Activated CD4-positive, alpha-beta T cell treated with anti-CD3 and anti-CD28 coated beads, Interleukin-2, amount 10 ng/mL, durations not matched to agents 7 days and 5 days (primary cell): ENCODE measurements around the gene DHRS9. TPM values are rescaled to one million over a fixed set of nuclear protein-coding genes. Genes with fewer than 3 reads are reported as not detected.

ENCODE experiments used
- CTCF ChIA-PET: fragments of 350-600 bp; sonication (Branson Sonifier 250); formaldehyde crosslinking; loops from one replicate; lab custom pipeline; 2021; ENCODE audit warnings: antibody characterized with exemption; lab: Charles Lee
- POLR2A ChIA-PET: fragments of 350-600 bp; sonication (Branson Sonifier 250); formaldehyde crosslinking; loops from one replicate; lab custom pipeline; 2021; ENCODE audit warnings: antibody characterized with exemption; lab: Charles Lee
- DNase-seq: peaks from one replicate; pipeline ENCODE4 v3.0.0-alpha.2; 2020
- H3K27ac Mint-ChIP-seq: one replicate; pipeline ENCODE4 v1.8.0; 2021; ENCODE audit warnings: mild to moderate bottlenecking, moderate library complexity, mixed read lengths
- H3K27me3 Mint-ChIP-seq: one replicate; pipeline ENCODE4 v1.8.0; 2021; ENCODE audit warnings: mixed read lengths
- H3K36me3 Mint-ChIP-seq: one replicate; pipeline ENCODE4 v1.8.0; 2021; ENCODE audit warnings: low read depth, mixed read lengths
- H3K4me1 Mint-ChIP-seq: one replicate; pipeline ENCODE4 v1.8.0; 2021; ENCODE audit warnings: mixed read lengths
- H3K4me3 Mint-ChIP-seq: one replicate; pipeline ENCODE4 v1.8.0; 2021; ENCODE audit warnings: mild to moderate bottlenecking, moderate library complexity, mixed read lengths
- H3K9me3 Mint-ChIP-seq: one replicate; pipeline ENCODE4 v1.8.0; 2021; ENCODE audit warnings: mixed read lengths
- total RNA-seq, 2 experiments: library from RNA; stranded (reverse); gene quantifications; one replicate each; pipeline ENCODE4 v1.2.3, GENCODE V29; 2021

The DHRS9 gene
- total RNA-seq, 2 experiments from 2014 or later: not detected

DNA sequence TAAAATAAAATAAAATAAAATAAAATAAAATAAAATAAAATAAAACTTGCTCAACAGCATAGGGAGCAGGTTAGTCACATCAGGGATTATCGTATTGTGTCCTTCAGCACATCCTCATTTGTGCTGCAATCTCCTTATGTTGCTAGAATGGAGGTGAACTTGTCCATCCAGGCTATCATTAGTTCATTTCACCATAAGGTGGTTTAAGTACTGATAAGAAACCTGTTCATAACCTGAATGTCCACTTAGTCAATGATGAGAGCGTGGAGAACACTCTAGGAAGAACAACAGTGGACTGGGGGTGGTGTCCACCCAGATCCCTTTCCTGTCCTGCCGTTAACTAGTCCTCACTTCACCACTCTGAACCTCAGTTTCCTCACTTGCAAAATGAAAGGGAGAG is 21.9 kb downstream of the DHRS9 start:
- no peak overlapping the region for H3K4me3 Mint-ChIP-seq
- no peaks in the 10 kb centered on the region for H3K36me3 Mint-ChIP-seq
- ChIA-PET CTCF (no interaction called here), POLR2A (no interaction called here)
- H3K27me3 Mint-ChIP-seq: peaks cover 2% of the 10 kb centered on the region
- DNase-seq: no peak
- H3K9me3 Mint-ChIP-seq: peaks cover 3% of the 10 kb centered on the region
- H3K27ac Mint-ChIP-seq: no peak overlapping the region
- H3K4me1 Mint-ChIP-seq: peaks cover 17% of the 10 kb centered on the region

DNA sequence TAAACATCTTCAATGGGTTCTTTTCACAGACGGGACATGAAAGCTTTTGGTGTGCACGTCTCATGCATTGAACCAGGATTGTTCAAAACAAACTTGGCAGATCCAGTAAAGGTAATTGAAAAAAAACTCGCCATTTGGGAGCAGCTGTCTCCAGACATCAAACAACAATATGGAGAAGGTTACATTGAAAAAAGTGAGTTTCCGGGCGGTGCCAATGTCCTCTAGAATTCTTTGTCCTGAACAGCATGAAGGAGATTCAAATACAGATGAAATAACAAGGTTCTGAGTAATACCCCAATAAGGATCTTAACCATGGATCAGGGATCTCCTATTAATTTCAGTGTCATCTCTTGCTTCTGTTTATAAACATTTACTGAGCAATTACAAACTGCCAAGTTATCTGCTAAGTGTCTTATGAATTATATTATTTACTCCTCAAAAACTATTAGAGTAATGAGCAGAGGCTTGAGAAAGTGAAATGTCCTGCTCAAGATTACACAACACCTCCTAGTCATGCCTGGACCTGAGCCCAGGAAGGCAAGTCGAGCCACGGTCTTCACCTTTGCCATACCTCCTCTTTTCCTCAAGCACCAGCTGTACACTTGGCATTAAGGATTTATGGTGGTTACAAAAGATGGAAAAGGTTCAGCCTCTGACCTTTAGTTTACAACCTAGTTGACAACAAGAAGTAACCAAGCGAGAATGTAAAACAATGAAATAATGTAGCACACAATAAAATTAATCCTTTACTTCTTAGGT is 22.6 kb downstream of the DHRS9 start:
- H3K27ac Mint-ChIP-seq: no peak overlapping the region
- no peak for DNase-seq
- H3K9me3 Mint-ChIP-seq: no peaks in the 10 kb centered on the region
- CTCF ChIA-PET: no interaction called here
- H3K4me1 Mint-ChIP-seq: peaks cover 17% of the 10 kb centered on the region
- no peak overlapping the region for H3K4me3 Mint-ChIP-seq
- H3K27me3 Mint-ChIP-seq: no peaks in the 10 kb centered on the region
- H3K36me3 Mint-ChIP-seq: no peaks in the 10 kb centered on the region
- POLR2A ChIA-PET: no interaction called here

DNA sequence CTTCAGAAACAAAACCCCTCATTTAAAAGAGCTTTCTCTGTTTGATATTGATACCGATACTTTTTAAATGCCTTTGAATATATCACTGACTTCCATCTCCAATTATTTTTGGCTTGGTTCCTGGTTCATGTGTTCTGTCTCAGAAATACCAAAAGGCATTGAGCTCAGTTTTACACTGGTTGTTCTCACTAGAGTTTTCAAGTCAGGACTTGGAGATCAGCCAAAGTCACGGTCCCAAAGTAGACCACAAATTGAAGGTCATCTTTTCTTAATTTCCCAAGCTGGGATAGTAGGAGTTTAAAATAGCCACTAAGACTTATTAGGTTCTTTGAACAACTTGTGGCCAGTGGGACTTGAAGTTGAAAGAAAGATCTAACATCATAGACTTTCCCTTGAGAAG is 24.2 kb downstream of the DHRS9 start:
- Mint-ChIP-seq H3K36me3 (no peaks in the 10 kb centered on the region), H3K27ac (no peak overlapping the region), H3K4me3 (no peak overlapping the region), H3K9me3 (no peaks in the 10 kb centered on the region), H3K4me1 (peaks cover 20% of the 10 kb centered on the region), H3K27me3 (no peaks in the 10 kb centered on the region)
- POLR2A ChIA-PET: no interaction called here
- no peak for DNase-seq
- CTCF ChIA-PET: interaction anchor here (1.0 kb wide), 1 partner anchor 12 kb away, joined by 4 read pairs; no protein-coding TSS in a partner anchor

DNA sequence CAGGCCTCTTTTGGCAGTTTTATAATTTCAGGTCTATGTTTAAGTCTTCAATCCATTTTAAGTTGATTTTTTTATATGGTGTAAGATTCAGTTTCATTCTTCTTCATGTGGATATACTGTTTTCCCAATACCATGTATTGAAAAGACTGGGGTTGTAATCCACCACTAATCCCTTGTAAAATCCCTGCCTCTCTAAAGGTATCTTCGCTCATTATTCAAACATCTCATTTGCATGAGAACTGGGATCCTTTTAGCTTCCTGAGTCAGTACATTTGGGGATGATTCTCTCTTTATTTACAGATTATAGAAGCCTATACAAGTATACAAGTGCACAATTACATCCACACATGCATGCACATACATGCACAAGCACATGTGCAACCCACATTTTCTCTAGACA is 25.3 kb downstream of the DHRS9 start:
- CTCF ChIA-PET: interaction anchor here (2.1 to 3.1 kb wide), 2 partner anchors 11 to 14 kb away, joined by 5 to 13 read pairs; no protein-coding TSS in a partner anchor
- Mint-ChIP-seq H3K4me3 (no peak overlapping the region), H3K27ac (no peak overlapping the region), H3K9me3 (peaks cover 4% of the 10 kb centered on the region), H3K36me3 (no peaks in the 10 kb centered on the region), H3K4me1 (peaks cover 20% of the 10 kb centered on the region), H3K27me3 (no peaks in the 10 kb centered on the region)
- POLR2A ChIA-PET: no interaction called here
- DNase-seq: no peak

DNA sequence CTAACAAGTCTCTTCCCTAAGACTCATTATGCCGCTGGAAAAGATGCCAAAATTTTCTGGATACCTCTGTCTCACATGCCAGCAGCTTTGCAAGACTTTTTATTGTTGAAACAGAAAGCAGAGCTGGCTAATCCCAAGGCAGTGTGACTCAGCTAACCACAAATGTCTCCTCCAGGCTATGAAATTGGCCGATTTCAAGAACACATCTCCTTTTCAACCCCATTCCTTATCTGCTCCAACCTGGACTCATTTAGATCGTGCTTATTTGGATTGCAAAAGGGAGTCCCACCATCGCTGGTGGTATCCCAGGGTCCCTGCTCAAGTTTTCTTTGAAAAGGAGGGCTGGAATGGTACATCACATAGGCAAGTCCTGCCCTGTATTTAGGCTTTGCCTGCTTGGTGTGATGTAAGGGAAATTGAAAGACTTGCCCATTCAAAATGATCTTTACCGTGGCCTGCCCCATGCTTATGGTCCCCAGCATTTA is 26.3 kb downstream of the DHRS9 start:
- Mint-ChIP-seq H3K27ac (peak overlapping the region; percentile 38), H3K27me3 (no peaks in the 10 kb centered on the region), H3K4me1 (peaks cover 20% of the 10 kb centered on the region), H3K9me3 (peaks cover 4% of the 10 kb centered on the region), H3K4me3 (peak overlapping the region; percentile 8), H3K36me3 (no peaks in the 10 kb centered on the region)
- no peak for DNase-seq
- ChIA-PET CTCF (interaction anchor here (1.0 to 3.1 kb wide), 5 partner anchors 9 to 44 kb away, joined by 3 to 13 read pairs (median 4); no protein-coding TSS in a partner anchor), POLR2A (interaction anchor here (0.6 kb wide), 1 partner anchor 869 kb away, joined by 3 read pairs; no protein-coding TSS in a partner anchor)

DNA sequence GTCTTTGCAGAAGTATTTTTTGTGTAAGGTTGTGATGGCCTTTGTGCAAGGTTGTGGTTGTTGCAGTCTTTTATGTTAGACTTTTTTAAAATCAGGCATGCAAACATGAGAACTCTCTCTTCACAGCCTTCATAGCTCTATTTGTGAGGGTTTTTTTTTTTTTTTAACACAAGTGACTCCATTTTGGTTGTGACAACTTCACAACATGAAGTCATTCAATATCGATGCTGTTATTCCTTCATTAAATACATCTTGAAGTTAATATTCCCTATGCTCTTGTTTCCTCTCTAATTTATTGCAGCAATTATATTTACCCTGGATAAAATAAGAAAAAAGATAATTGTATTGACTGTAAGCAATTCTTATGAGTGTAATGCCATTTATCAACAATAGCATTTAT is 35.5 kb downstream of the DHRS9 start:
- no peaks in the 10 kb centered on the region for H3K27me3 Mint-ChIP-seq
- H3K9me3 Mint-ChIP-seq: peaks cover 4% of the 10 kb centered on the region
- DNase-seq: no peak
- peak overlapping the region; percentile 38 for H3K27ac Mint-ChIP-seq
- peaks cover 54% of the 10 kb centered on the region for H3K4me1 Mint-ChIP-seq
- ChIA-PET CTCF (no interaction called here), POLR2A (no interaction called here)
- H3K4me3 Mint-ChIP-seq: no peak overlapping the region
- peaks cover 10% of the 10 kb centered on the region for H3K36me3 Mint-ChIP-seq

DNA sequence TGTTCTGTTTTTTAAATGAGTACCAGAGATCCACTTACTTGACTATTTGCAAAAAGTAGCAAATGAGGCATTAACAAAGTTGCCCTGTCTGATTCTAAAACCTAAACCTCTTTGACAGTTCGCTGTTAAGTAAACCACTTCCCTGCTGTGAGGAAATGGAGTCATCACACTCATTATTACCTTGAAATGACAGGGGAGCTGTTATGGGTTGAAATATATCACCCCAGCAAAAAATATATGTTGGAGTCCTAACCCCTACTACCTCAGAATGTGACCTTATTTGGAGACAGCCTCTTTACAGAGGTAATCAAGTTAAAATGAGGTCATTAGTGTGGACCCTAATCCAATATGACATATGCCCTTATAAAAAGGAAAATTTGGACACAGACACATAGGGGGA is 36.1 kb downstream of the DHRS9 start:
- ChIA-PET CTCF (interaction anchor here (1.0 kb wide), 1 partner anchor 37 kb away, joined by 3 read pairs; no protein-coding TSS in a partner anchor), POLR2A (no interaction called here)
- Mint-ChIP-seq H3K4me1 (peaks cover 56% of the 10 kb centered on the region), H3K27ac (peak overlapping the region; percentile 38), H3K4me3 (no peak overlapping the region), H3K9me3 (peaks cover 4% of the 10 kb centered on the region), H3K27me3 (no peaks in the 10 kb centered on the region), H3K36me3 (peaks cover 10% of the 10 kb centered on the region)
- DNase-seq: no peak

DNA sequence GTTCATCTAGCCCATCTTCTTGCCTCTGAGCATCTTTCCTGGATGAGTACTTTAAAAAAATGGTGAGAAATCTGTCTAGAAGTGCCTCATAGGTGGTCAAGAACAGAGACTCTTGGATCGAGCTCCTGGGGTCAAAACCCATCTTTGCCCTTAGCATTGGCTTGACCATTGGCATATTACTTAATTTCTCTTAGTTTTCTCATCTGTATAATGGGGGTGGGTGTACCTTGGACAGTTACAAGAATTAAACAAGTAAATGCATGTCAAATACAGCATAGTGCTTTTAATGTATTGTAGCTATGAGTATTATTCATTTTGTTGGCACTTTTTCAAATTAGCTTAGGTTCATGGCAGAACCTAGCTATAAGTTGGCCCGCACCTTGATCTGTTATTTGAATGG is 36.8 kb downstream of the DHRS9 start:
- Mint-ChIP-seq H3K27ac (peak overlapping the region; percentile 80), H3K9me3 (peaks cover 4% of the 10 kb centered on the region), H3K4me1 (peaks cover 56% of the 10 kb centered on the region), H3K27me3 (peaks cover 2% of the 10 kb centered on the region), H3K36me3 (peaks cover 10% of the 10 kb centered on the region), H3K4me3 (no peak overlapping the region)
- CTCF ChIA-PET: interaction anchor here (1.0 kb wide), 1 partner anchor 36 kb away, joined by 3 read pairs; no protein-coding TSS in a partner anchor
- DNase-seq: no peak
- POLR2A ChIA-PET: no interaction called here

DNA sequence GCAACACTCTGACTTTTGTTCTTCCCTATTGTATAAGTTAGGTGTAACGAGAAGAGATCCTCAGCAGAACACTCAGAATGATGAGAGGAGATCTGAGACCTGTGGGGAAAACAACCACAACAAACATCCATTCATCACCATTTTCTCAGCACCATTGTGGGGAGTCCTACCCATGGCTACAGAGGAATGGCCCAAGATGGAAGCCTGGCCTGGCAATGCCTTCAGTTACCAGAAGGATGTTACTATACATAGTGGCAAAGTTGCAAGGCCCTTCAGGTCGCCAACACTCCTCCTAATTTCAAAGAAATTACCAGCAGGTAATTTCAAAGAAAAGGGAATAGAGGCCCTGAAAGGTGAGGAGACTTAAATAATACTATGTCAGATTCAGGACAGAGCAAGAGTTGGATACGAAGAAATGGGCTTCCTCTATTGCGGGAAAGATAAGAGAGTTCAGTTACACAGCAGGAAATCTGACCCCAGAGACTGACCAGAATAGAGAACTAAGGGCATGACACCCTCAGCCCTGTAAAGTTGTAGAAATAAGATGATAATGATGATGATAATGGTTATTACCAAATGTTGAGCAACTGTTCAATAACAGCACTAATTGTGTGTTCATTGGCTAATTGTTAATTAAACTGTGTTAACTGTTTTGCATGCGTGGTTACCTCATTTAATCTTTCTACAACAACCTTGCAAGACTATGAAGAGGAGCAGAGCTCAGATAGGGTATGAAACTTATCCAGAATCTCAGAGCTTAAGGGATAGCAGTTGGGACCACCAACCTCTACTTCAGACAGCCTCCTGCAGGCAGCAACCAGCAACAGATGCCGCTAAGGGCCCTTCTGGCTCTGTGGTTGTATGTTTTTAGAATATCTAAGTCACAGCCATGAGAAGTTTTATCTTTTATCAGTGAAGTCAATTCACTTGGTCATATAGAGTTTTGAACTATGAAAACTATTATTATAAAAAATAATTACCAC is 37.5 kb downstream of the DHRS9 start:
- H3K27me3 Mint-ChIP-seq: peaks cover 3% of the 10 kb centered on the region
- CTCF ChIA-PET: interaction anchor here (1.9 to 2.9 kb wide), 2 partner anchors 12 to 35 kb away, joined by 6 to 17 read pairs; no protein-coding TSS in a partner anchor
- no peak overlapping the region for H3K4me3 Mint-ChIP-seq
- H3K27ac Mint-ChIP-seq: peak overlapping the region; percentile 80
- H3K36me3 Mint-ChIP-seq: peaks cover 10% of the 10 kb centered on the region
- POLR2A ChIA-PET: no interaction called here
- no peak for DNase-seq
- H3K9me3 Mint-ChIP-seq: peaks cover 4% of the 10 kb centered on the region
- H3K4me1 Mint-ChIP-seq: peaks cover 56% of the 10 kb centered on the region

DNA sequence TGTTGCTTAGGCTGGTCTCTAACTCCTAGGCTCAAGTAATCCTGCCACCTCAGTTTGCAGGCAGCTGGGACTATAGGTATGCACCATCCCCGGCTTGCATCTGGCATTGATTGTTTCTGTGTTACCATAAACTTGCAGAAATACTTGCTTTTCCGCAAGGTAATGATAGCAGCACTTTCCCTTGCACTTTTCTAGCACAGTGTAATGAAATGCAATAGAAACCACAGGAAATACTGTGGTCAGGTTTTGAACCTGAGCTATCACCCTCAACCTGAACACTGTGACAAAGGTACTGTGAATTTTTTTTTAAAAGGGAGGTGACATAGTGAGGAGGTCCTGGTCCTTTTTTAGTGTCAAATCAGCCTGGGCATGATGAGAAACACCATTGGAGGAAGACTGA is 38.3 kb downstream of the DHRS9 start:
- peaks cover 10% of the 10 kb centered on the region for H3K36me3 Mint-ChIP-seq
- DNase-seq: peak; percentile 68
- no peak overlapping the region for H3K4me3 Mint-ChIP-seq
- peaks cover 4% of the 10 kb centered on the region for H3K9me3 Mint-ChIP-seq
- H3K4me1 Mint-ChIP-seq: peaks cover 56% of the 10 kb centered on the region
- H3K27ac Mint-ChIP-seq: peak overlapping the region; percentile 81
- ChIA-PET POLR2A (no interaction called here), CTCF (interaction anchor here (1.9 to 3.4 kb wide), 3 partner anchors 12 to 34 kb away, joined by 6 to 17 read pairs (median 13); no protein-coding TSS in a partner anchor)
- H3K27me3 Mint-ChIP-seq: peaks cover 3% of the 10 kb centered on the region

DNA sequence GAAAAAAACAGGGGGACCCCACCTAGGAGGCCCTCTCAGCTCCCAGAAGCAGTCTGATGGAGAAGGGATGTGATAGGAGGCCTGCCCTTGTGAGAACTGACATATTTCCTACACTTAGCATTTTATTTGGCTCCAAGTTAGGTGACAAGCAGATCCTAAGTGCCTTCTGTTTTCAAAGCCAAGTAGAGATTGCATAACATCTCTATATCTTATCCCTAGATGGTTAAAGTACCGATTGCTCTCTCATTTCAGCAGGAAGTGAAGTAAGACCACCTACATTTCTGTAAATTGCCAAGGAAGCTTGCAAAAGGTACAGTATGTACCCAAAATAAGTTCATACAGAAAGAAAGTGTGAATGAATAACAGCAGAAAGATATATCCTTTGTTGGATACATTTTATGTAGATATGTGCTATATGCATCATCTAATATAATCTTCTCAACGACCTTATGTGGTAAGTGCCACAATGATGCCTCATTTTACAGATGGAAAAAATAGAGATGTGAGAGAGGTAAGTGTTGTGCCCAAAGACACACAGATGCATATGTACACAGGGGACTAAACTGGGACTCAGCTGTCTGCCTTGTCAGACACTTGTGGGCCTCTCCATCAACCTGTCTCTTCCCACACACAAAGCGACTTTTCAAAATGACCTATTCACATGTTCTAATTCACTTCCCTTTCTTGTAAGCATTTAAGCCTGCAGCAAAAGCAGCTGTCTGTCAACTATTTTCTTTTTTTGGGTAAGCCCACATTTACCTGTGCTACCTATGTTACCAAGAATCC is 38.9 kb downstream of the DHRS9 start:
- peaks cover 2% of the 10 kb centered on the region for H3K9me3 Mint-ChIP-seq
- ChIA-PET POLR2A (no interaction called here), CTCF (interaction anchor here (1.9 to 3.8 kb wide), 5 partner anchors 9 to 34 kb away, joined by 6 to 19 read pairs (median 13); no protein-coding TSS in a partner anchor)
- H3K27me3 Mint-ChIP-seq: peaks cover 3% of the 10 kb centered on the region
- no peak for DNase-seq
- H3K4me3 Mint-ChIP-seq: no peak overlapping the region
- H3K4me1 Mint-ChIP-seq: peaks cover 56% of the 10 kb centered on the region
- H3K27ac Mint-ChIP-seq: peak overlapping the region; percentile 81
- H3K36me3 Mint-ChIP-seq: peaks cover 8% of the 10 kb centered on the region
